ENCODE results near the gene SUN1.

GRCh38 chr7:916291-916941 lies 84.1 kb downstream of the SUN1 start:
- TF ChIP-seq CTCF (IDR thresholded peaks at IDR 0.05; ENCODE audit: low read length) (no peak), EZH2 (optimal IDR thresholded peaks at IDR 0.05; ENCODE audit: low read depth, low read length) (no peak), EZH2phosphoT487 (IDR thresholded peaks at IDR 0.05; ENCODE audit: low read length) (no peak)
